HG03565 (cell line): ENCODE data around the gene AKR7A3.
"Not testable (repeated sequence)": the region's sequence is repeated elsewhere in the genome, so short reads cannot be mapped to it uniquely, and the experiment has no call there.

Source experiments
- ATAC-seq: cut with Tn5 transposase; IDR thresholded peaks from one replicate; pipeline ENCODE4 v1.9.1; 2021; ENCODE audit warnings: mild to moderate bottlenecking, moderate library complexity; ENCODE audit not compliant: unreplicated experiment

The AKR7A3 gene

GRCh38 chr1:19294638-19295037, 6.1 kb upstream of the AKR7A3 start:
- ATAC-seq: no peak

GRCh38 chr1:19289244-19289643, 674 bp upstream of the AKR7A3 start:
- no peak for ATAC-seq

- no peak for ATAC-seq
Observed at GRCh38 chr1:19287436-19288185, 959 bp downstream of the AKR7A3 start.

- not testable (repeated sequence) for ATAC-seq
Observed at GRCh38 chr1:19285807-19286206, 2.8 kb downstream of the AKR7A3 start.

GRCh38 chr1:19285366-19285765, 3.2 kb downstream of the AKR7A3 start:
- ATAC-seq: not testable (repeated sequence)

GRCh38 chr1:19284881-19285280, 3.7 kb downstream of the AKR7A3 start:
- ATAC-seq: no peak

GRCh38 chr1:19283891-19284290, 4.7 kb downstream of the AKR7A3 start:
- ATAC-seq: no peak

GRCh38 chr1:19274636-19275035, 13.9 kb downstream of the AKR7A3 start:
- ATAC-seq: no peak

GRCh38 chr1:19273844-19274531, 14.6 kb downstream of the AKR7A3 start:
- not testable (repeated sequence) for ATAC-seq

- ATAC-seq: no peak
Observed at GRCh38 chr1:19273106-19273843, 15.3 kb downstream of the AKR7A3 start.

- no peak for ATAC-seq
Observed at GRCh38 chr1:19272064-19272463, 16.5 kb downstream of the AKR7A3 start.

- ATAC-seq: not testable (repeated sequence)
Observed at GRCh38 chr1:19270343-19270730, 18.2 kb downstream of the AKR7A3 start.

- ATAC-seq: not testable (repeated sequence)
Observed at GRCh38 chr1:19269427-19270342, 18.9 kb downstream of the AKR7A3 start.

GRCh38 chr1:19268445-19268844, 20.1 kb downstream of the AKR7A3 start:
- no peak for ATAC-seq

GRCh38 chr1:19262744-19263143, 25.8 kb downstream of the AKR7A3 start:
- ATAC-seq: no peak

GRCh38 chr1:19262047-19262446, 26.5 kb downstream of the AKR7A3 start:
- no peak for ATAC-seq

- no peak for ATAC-seq
Observed at GRCh38 chr1:19260211-19261138, 28.1 kb downstream of the AKR7A3 start.

- no peak for ATAC-seq
Observed at GRCh38 chr1:19258353-19258752, 30.2 kb downstream of the AKR7A3 start.

- ATAC-seq: no peak
Observed at GRCh38 chr1:19257178-19257914, 31.2 kb downstream of the AKR7A3 start.
